CD4-positive, alpha-beta T cell treated with Interleukin-12 subunit alpha and Interleukin-12 subunit beta, for 1 hour (primary cell): Measurements from ENCODE around the gene CBFA2T3.

Experiments
- DNase-seq: peaks from one replicate; pipeline ENCODE4 v3.0.0-alpha.2; 2020

Gene CBFA2T3

GRCh38 chr16:88936556-88937205, 40.3 kb downstream of the CBFA2T3 start:
- no peak for DNase-seq

- DNase-seq, result no peak
These were observed 40.9 kb downstream of the CBFA2T3 start for GRCh38 chr16:88936008-88936555.

GRCh38 chr16:88934066-88934667, 42.8 kb downstream of the CBFA2T3 start:
- DNase-seq, result no peak

- DNase-seq, result no peak
These were observed 44.1 kb downstream of the CBFA2T3 start for GRCh38 chr16:88932929-88933328.

- DNase-seq, result no peak
These were observed 45.1 kb downstream of the CBFA2T3 start for GRCh38 chr16:88931936-88932335.

- DNase-seq, result no peak
These were observed 45.6 kb downstream of the CBFA2T3 start for GRCh38 chr16:88931373-88931900.

- DNase-seq, result no peak
These were observed 46.3 kb downstream of the CBFA2T3 start for GRCh38 chr16:88930716-88931115.

- no peak for DNase-seq
These were observed 47.9 kb downstream of the CBFA2T3 start for GRCh38 chr16:88929091-88929445.

GRCh38 chr16:88928405-88929090, 48.5 kb downstream of the CBFA2T3 start:
- no peak for DNase-seq

- no peak for DNase-seq
These were observed 49.3 kb downstream of the CBFA2T3 start for GRCh38 chr16:88927661-88928060.

GRCh38 chr16:88927010-88927409, 50.0 kb downstream of the CBFA2T3 start:
- DNase-seq, result no peak

GRCh38 chr16:88926374-88926990, 50.5 kb downstream of the CBFA2T3 start:
- DNase-seq, result no peak

GRCh38 chr16:88925540-88925887, 51.5 kb downstream of the CBFA2T3 start:
- no peak for DNase-seq

GRCh38 chr16:88924834-88925539, 52.0 kb downstream of the CBFA2T3 start:
- DNase-seq, result no peak

GRCh38 chr16:88923926-88924833, 52.8 kb downstream of the CBFA2T3 start:
- DNase-seq, result no peak

GRCh38 chr16:88923450-88923849, 53.6 kb downstream of the CBFA2T3 start:
- DNase-seq, result no peak

GRCh38 chr16:88922826-88923410, 54.1 kb downstream of the CBFA2T3 start:
- DNase-seq, result no peak

GRCh38 chr16:88922114-88922825, 54.7 kb downstream of the CBFA2T3 start:
- no peak for DNase-seq

- no peak for DNase-seq
These were observed 55.4 kb downstream of the CBFA2T3 start for GRCh38 chr16:88921591-88921990.
